Stimulated activated CD8-positive, alpha-beta memory T cell treated with anti-CD3 and anti-CD28 coated beads, Interleukin-7, amount 100 ng/mL, for 1 hour (primary cell): ENCODE measurements around the gene TEX26.

Experiments used
- DNase-seq, 2 donors: peaks; one replicate each; pipeline ENCODE4 v3.0.0-alpha.2; 2020; ENCODE audit warnings: low read depth in 2 of 2

Gene TEX26

DNA sequence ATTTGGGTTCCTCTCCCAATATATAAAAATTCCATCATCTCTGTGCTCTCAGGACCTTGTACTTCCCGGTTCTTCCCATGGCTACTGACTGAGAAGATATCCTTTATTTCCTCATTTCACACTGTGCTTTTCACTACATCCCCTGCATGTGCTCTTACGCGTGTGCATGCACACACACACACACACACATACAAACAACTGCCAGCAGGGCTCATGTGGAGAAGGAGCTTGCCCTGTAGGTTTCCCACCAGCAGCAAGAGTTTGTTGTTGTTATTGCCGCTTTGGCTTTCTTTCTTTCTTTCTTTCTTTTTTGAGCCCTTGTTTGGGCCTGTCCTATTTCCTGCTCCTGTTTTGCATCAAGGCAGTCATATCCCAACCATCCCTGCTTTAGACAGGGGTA lies 43.6 kb downstream of the TEX26 start:
- no peak for DNase-seq

GRCh38 chr13:30978981-30979956 lies 46.8 kb downstream of the TEX26 start:
- no peak for DNase-seq

GRCh38 chr13:30982506-30982905 lies 50.0 kb downstream of the TEX26 start:
- DNase-seq, result no peak

- DNase-seq, result no peak
These were observed 50.5 kb downstream of the TEX26 start for GRCh38 chr13:30982906-30983305.

- DNase-seq, result no peak
These were observed 51.0 kb downstream of the TEX26 start for GRCh38 chr13:30983431-30983830.

DNA sequence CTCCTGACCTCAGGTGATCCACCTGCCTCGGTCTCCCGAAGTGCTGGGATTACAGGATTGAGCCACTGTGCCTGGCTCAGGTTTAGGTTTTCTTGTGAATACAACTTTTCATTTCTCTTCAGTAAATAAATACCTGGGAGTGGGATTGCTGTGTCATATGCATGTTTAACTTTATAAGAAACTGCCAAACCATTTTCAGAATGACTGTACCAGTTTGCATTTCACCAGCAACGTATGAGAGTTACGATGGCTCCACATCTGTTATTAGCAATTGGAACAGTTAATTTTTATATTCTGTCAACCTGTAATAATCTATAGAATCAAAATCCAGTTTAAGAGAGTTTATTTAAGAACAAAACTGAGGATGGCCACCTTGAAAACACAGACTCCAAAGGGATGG lies 52.2 kb downstream of the TEX26 start:
- DNase-seq, result no peak

DNA sequence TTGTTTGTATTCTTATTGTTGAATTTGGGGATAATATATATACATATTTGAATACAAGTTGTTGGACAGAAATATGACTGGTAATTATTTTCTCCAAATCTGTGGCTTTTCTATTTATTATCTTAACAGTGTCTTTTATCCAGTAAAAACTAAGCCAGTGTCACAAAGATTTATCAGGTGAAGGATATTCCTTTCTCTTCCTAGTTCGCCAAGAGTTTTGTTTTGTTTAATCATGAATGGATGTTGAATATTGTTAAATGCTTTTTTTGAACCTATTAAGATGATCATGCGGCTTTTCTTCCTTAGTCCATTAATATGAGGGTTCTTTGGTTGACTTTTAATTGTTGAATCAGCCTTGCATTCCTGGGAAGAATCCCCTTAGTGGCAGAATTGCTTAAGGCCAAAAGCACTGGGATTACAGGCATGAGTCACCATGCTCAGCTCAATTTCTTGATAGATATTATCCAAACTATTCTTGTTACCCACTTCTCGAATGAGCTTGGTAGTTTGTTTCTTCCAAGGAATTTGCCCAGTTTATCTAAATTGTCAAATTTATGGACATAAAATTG lies 53.3 kb downstream of the TEX26 start:
- DNase-seq, result no peak

GRCh38 chr13:30991184-30991583 lies 58.7 kb downstream of the TEX26 start:
- DNase-seq, result no peak

GRCh38 chr13:30991922-30992321 lies 59.5 kb downstream of the TEX26 start:
- no peak for DNase-seq

- no peak for DNase-seq
These were observed 62.9 kb downstream of the TEX26 start for GRCh38 chr13:30995331-30995730.

DNA sequence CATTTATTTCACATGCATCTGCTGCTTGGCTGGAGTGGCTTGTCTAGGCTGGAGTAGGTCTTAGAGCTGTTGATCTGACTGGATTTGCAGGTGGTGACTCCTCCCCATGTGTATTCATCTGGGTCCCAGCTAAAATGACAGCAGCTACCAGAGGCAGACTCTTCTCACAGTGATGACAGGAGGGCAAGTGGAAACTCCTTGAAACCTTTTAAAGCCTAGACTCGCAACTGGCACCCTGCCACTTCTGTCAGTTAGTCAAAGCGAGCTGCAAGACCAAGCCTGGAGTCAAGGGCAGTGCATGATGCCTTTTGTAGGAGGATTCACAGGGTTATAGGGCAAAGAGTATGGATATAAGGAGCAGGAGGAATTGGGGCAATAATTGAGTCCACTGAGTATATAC lies 65.2 kb downstream of the TEX26 start:
- no peak for DNase-seq

DNA sequence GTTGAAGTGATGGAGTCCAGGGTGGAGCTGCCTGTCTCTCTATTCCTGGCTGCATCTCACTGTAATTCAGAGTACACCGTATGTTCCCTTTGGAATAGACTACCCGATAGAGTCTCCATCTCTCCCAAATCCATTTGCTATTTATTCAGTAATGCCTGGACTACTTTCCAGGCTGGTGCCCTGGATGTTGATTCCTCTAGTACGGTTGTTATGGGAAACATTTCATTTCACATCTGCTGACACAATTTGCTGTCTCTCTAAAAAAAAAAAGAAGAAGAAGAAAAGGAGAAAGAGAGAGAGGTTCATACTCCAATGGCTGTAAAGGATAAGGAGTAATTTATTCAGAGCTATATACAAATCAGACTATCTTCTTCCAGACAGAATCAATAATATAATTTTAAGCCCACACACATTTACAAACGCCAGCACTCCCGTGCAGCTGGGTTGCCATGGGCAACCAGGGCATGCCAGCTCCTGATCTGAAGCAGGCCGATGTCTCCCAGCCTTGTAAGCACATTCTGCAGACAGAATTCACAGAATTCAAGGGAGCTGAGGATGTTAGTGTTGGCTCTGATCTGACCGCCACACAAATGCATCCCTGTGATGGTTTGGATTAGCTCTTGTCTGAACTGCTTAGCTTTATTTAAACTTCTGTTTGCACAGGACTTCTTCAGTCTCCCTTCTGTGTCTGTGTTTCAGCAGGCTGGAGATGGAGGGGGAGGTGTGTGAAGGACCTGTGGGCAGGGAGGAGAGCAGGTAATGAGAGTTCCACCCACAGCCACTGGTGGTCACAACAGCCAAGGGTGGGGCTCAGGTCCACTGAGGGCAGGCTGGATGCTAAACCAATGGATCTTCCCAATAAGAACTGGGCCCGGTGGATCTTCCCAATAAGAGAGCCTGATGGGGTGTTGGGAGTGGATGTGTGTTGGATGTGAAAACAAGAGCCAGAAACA lies 66.0 kb downstream of the TEX26 start:
- no peak for DNase-seq

GRCh38 chr13:31000889-31001288 lies 68.4 kb downstream of the TEX26 start:
- DNase-seq, result no peak

DNA sequence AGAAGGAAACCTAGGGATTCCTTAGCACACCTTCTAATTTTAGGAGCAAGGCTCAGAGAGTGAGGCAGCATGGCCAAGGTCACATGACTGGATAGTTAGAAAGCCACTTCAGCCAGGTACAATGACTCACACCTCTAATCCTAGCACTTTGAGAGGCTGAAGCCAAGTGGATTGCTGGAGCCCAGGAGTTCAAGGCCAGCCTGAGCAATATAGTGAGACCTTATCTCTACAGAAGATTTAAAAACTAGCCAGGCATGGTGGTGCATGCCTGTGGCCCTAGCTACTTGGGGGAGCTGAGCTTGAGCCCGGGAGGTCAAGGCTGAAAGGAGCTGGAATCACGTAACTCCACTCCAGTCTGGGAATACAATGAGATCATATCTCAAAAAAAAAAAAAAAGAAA lies 69.2 kb downstream of the TEX26 start:
- DNase-seq, result no peak

- DNase-seq, result no peak
These were observed 72.6 kb downstream of the TEX26 start for GRCh38 chr13:31005066-31005465.

DNA sequence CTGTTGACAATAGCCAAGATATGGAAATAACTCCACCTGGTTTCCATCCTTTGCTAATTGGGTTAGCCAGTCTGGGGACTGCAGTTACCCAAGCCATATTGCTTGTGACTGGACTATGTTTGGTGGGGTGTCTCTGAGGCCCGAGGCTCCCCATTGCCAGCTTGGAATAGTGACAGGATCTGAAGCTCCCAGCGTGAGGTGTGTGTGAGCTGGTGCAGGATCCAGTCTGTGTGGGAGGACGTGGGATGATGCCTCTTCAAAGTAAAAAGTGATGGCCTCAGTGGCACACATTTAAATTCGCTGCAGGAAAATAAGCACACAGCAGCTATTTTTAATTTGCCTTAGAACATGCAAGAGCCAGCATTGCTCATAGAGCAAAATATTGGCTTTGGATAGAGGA lies 75.0 kb downstream of the TEX26 start:
- DNase-seq, result no peak

- no peak for DNase-seq
These were observed 76.1 kb downstream of the TEX26 start for GRCh38 chr13:31008400-31009115.

DNA sequence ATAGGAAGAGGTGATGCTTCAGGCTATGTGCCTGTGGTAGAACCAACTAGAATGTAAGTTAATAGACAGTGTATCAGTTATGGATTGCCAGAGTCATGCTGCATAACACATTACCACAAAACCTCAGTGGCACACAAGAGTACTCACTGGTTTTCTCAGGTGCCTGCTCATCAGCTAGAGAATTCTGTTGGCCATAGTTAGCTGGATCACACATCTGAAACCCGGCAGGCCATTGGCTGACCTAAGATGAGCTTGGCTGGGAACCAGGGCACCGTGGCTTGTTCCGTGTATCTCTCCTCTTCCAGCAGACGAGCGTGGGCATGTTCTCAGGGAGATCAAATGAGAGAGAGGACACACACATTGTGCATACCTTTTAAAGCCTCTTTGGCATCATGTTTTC lies 76.7 kb downstream of the TEX26 start:
- no peak for DNase-seq

DNA sequence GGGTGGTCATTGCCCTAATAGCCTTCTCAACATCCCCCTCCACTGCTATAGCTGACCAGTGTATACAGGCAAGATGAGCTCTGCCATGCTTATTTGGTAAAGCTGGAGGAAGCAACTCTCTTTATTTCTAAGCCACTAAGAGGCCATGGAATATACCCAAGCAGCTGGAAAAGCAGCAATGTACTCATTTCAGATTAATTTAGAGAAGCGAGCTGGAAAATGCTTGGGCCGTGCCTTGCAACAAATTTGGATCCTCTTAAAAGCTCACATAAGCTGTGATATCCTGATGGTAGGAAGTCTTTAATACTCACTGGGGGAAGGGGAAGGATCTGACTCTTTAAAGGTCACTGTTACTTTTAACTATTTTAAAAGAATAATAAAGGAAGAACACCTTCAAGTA lies 77.8 kb downstream of the TEX26 start:
- DNase-seq, result no peak

GRCh38 chr13:31011193-31011860 lies 78.9 kb downstream of the TEX26 start:
- DNase-seq, result no peak
